Activated T-cell treated with anti-CD3 and anti-CD28 coated beads, Interleukin-2, amount 50 U/mL, for 4 hours (primary cell): ENCODE data around the gene SRP68. TPM values are rescaled to one million over a fixed set of nuclear protein-coding genes. Genes with fewer than 3 reads are reported as not detected.

Experiments
- ATAC-seq, 2 donors: fragments of 200-7000 bp; cut with Tn5 transposase; one replicate each; pipeline ENCODE4 v1.10.0; 2021
- DNase-seq: peaks from one replicate; pipeline ENCODE4 v3.0.0-alpha.2; 2020
- H3K27me3 Mint-ChIP-seq: one replicate; pipeline ENCODE4 v1.8.0; 2021; ENCODE audit warnings: low read depth, mixed read lengths
- H3K36me3 Mint-ChIP-seq: one replicate; pipeline ENCODE4 v1.8.0; 2022; ENCODE audit warnings: mixed read lengths; ENCODE audit not compliant: insufficient read depth
- H3K4me1 Mint-ChIP-seq: one replicate; pipeline ENCODE4 v1.8.0; 2021; ENCODE audit warnings: low read depth, mixed read lengths
- H3K4me3 Mint-ChIP-seq: one replicate; pipeline ENCODE4 v1.8.0; 2021; ENCODE audit warnings: mild to moderate bottlenecking, moderate library complexity, mixed read lengths
- H3K9me3 Mint-ChIP-seq: one replicate; pipeline ENCODE4 v1.8.0; 2021; ENCODE audit warnings: mixed read lengths
- total RNA-seq, 3 donors: library from RNA; stranded (reverse); gene quantifications; one replicate each; pipeline ENCODE4 v1.2.1, GENCODE V29; 2021

The SRP68 gene
- total RNA-seq, 3 donors from 2014 or later: 88.4 to 114 (median 105) TPM

GRCh38 chr17:76095943-76096342, 23.6 kb upstream of the SRP68 start:
- Mint-ChIP-seq H3K36me3 (peaks cover 30% of the 10 kb centered on the region), H3K4me3 (no peak overlapping the region), H3K9me3 (no peaks in the 10 kb centered on the region), H3K27me3 (no peaks in the 10 kb centered on the region), H3K4me1 (peaks cover 6% of the 10 kb centered on the region)
- ATAC-seq (no peak), DNase-seq (no peak)

- DNase-seq: no peak
- Mint-ChIP-seq H3K4me1 (peaks cover 4% of the 10 kb centered on the region), H3K9me3 (no peaks in the 10 kb centered on the region), H3K27me3 (no peaks in the 10 kb centered on the region), H3K4me3 (no peak overlapping the region), H3K36me3 (peaks cover 25% of the 10 kb centered on the region)
- ATAC-seq: no peak
These were observed 21.7 kb upstream of the SRP68 start for GRCh38 chr17:76094046-76094445.

GRCh38 chr17:76092526-76093413, 20.5 kb upstream of the SRP68 start:
- Mint-ChIP-seq H3K9me3 (no peaks in the 10 kb centered on the region), H3K36me3 (peaks cover 30% of the 10 kb centered on the region), H3K4me1 (peaks cover 4% of the 10 kb centered on the region), H3K4me3 (no peak overlapping the region), H3K27me3 (no peaks in the 10 kb centered on the region)
- no peak for ATAC-seq
- DNase-seq: no peak

DNA sequence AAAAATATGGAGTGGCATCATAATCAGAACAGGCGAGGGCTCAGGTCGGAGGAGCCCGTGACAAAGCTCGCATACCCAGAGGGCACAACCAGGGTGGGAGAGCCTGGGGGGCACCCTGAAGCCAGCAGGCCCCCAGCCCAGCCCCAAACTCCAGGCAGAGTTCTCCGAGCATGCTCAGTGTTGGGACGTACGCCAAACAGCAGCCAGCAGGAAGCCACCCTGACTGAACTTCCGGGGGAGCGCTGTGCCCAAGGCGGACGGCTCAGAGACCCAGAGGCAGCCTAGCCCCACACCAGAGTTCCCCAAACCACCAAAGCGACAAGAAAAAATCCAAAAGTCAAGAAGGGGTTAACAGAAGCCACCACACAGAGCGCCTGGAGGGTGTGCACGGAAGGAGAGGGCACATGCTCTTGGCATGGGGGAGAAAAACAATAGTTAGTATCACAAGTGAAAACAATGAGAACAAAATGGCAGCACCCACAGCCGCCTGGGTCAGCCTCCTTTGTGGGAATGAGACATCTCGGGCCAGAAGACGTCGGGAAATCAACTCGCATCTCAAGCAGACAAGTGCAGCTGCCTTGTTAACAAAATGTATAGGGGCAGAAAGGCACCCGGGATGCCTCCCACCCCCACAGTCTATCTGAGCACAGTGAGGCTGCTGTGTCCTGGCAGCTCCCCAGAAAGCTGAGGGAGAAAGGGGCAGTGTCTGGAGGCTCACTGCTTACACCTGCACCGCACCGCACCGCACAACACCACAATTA, 19.4 kb upstream of the SRP68 start:
- Mint-ChIP-seq H3K27me3 (no peaks in the 10 kb centered on the region), H3K9me3 (no peaks in the 10 kb centered on the region), H3K4me3 (no peak overlapping the region), H3K36me3 (peaks cover 26% of the 10 kb centered on the region), H3K4me1 (peaks cover 4% of the 10 kb centered on the region)
- DNase-seq (no peak), ATAC-seq (peak; percentile 48 to 58)

GRCh38 chr17:76090517-76091129, 18.3 kb upstream of the SRP68 start:
- Mint-ChIP-seq H3K4me3 (no peak overlapping the region), H3K9me3 (no peaks in the 10 kb centered on the region), H3K36me3 (peaks cover 22% of the 10 kb centered on the region), H3K27me3 (no peaks in the 10 kb centered on the region), H3K4me1 (peaks cover 2% of the 10 kb centered on the region)
- ATAC-seq (no peak), DNase-seq (no peak)

- Mint-ChIP-seq H3K4me1 (peaks cover 2% of the 10 kb centered on the region), H3K9me3 (no peaks in the 10 kb centered on the region), H3K4me3 (no peak overlapping the region), H3K36me3 (peaks cover 21% of the 10 kb centered on the region), H3K27me3 (no peaks in the 10 kb centered on the region)
- DNase-seq (no peak), ATAC-seq (no peak)
These were observed 17.6 kb upstream of the SRP68 start for GRCh38 chr17:76089680-76090516.

DNA sequence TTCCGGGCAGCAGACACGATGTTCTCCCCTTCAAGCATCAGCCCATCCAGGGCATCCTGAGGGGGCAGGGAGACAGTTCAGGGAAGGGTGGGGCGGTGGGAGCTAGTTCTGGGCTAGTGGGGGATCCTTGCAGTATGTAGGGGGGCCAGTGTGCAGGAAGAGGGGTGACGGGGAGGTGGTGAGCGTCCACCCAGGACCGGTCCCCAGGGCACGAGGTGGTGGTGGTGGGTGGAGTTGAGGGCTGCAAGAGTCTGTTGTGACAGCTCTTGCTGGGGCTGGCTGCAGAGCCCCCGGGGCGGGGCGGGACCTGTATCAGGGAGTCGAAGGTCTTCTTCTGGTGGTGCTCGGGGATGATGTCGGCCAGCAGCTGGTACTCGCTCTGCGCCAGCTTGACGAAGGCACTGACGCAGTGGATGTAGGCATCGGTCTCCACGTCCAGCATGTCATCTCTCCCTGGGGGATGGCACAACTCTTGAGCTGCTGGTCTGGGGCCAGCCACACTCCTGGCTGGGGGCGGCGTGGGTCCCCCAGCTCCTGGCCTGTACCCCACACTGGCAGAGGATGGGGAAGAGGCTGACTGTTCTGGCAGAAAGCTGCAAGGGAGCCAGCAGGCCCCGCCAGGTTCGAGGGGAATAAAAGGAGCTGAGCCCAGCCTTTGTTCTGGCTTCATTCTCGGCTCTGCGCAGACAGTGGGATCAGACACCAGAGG, 16.7 kb upstream of the SRP68 start:
- no peak overlapping the region for H3K4me3 Mint-ChIP-seq
- peaks cover 2% of the 10 kb centered on the region for H3K4me1 Mint-ChIP-seq
- H3K36me3 Mint-ChIP-seq: peaks cover 23% of the 10 kb centered on the region
- ATAC-seq: no peak
- H3K27me3 Mint-ChIP-seq: no peaks in the 10 kb centered on the region
- no peak for DNase-seq
- H3K9me3 Mint-ChIP-seq: no peaks in the 10 kb centered on the region

- no peak overlapping the region for H3K4me3 Mint-ChIP-seq
- H3K36me3 Mint-ChIP-seq: peaks cover 24% of the 10 kb centered on the region
- H3K27me3 Mint-ChIP-seq: no peaks in the 10 kb centered on the region
- peaks cover 2% of the 10 kb centered on the region for H3K4me1 Mint-ChIP-seq
- ATAC-seq (no peak), DNase-seq (no peak)
- no peaks in the 10 kb centered on the region for H3K9me3 Mint-ChIP-seq
These were observed 15.9 kb upstream of the SRP68 start for GRCh38 chr17:76088041-76088867.

GRCh38 chr17:76087531-76087930, 15.2 kb upstream of the SRP68 start:
- ATAC-seq (no peak), DNase-seq (no peak)
- peaks cover 22% of the 10 kb centered on the region for H3K36me3 Mint-ChIP-seq
- H3K4me3 Mint-ChIP-seq: no peak overlapping the region
- no peaks in the 10 kb centered on the region for H3K27me3 Mint-ChIP-seq
- H3K9me3 Mint-ChIP-seq: no peaks in the 10 kb centered on the region
- peaks cover 2% of the 10 kb centered on the region for H3K4me1 Mint-ChIP-seq

DNA sequence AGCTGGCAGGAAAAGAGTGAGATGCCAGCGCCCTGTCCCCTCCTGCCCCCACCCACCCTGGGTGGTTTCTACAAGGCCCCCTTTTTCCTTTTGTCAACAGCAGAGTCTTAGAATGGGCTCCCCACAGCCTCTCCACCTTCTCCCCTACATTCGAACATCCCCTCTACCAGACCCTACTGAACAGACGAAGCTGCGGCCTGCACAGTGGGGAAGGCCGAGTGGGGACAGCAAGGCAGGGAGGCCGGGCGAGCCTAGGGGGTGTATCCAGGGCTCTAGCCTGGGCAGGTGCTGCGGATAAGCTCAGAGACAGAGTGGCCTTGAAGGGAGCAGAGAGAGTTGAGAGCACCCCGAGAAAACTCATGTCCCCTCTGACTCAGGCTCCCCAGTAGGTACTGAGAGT, 14.1 kb upstream of the SRP68 start:
- peaks cover 3% of the 10 kb centered on the region for H3K4me1 Mint-ChIP-seq
- H3K36me3 Mint-ChIP-seq: peaks cover 16% of the 10 kb centered on the region
- no peak overlapping the region for H3K4me3 Mint-ChIP-seq
- no peaks in the 10 kb centered on the region for H3K9me3 Mint-ChIP-seq
- H3K27me3 Mint-ChIP-seq: no peaks in the 10 kb centered on the region
- DNase-seq (no peak), ATAC-seq (no peak)

- ATAC-seq (no peak), DNase-seq (no peak)
- H3K4me3 Mint-ChIP-seq: no peak overlapping the region
- no peaks in the 10 kb centered on the region for H3K27me3 Mint-ChIP-seq
- H3K9me3 Mint-ChIP-seq: no peaks in the 10 kb centered on the region
- peaks cover 3% of the 10 kb centered on the region for H3K4me1 Mint-ChIP-seq
- H3K36me3 Mint-ChIP-seq: peaks cover 16% of the 10 kb centered on the region
These were observed 13.5 kb upstream of the SRP68 start for GRCh38 chr17:76085731-76086366.

- DNase-seq (no peak), ATAC-seq (no peak)
- Mint-ChIP-seq H3K27me3 (no peaks in the 10 kb centered on the region), H3K9me3 (no peaks in the 10 kb centered on the region), H3K36me3 (peaks cover 16% of the 10 kb centered on the region), H3K4me3 (no peak overlapping the region), H3K4me1 (peaks cover 3% of the 10 kb centered on the region)
These were observed 12.9 kb upstream of the SRP68 start for GRCh38 chr17:76085066-76085730.
